RPMI7951 (cell line): Measurements from ENCODE around the gene FADS1. TPM values are rescaled to one million over a fixed set of nuclear protein-coding genes. Genes with fewer than 3 reads are reported as not detected.
A peak's percentile ranks its signal among the peaks of the same experiment; 100 is the strongest.

ENCODE experiments used
- DNase-seq: peaks from one replicate; pipeline ENCODE4 v3.0.0-alpha.2; 2012; ENCODE audit warnings: low read depth
- total RNA-seq: library from RNA; depleted of rRNA; stranded (reverse); fragments of >200 nt; shearing (Covaris generic); gene quantifications from 2 replicates; pipeline ENCODE4 v1.2.3, GENCODE V29; 2014; rRNA removed

Gene FADS1
- total RNA-seq, 1 experiment from 2014 or later: 50.6 TPM

DNA sequence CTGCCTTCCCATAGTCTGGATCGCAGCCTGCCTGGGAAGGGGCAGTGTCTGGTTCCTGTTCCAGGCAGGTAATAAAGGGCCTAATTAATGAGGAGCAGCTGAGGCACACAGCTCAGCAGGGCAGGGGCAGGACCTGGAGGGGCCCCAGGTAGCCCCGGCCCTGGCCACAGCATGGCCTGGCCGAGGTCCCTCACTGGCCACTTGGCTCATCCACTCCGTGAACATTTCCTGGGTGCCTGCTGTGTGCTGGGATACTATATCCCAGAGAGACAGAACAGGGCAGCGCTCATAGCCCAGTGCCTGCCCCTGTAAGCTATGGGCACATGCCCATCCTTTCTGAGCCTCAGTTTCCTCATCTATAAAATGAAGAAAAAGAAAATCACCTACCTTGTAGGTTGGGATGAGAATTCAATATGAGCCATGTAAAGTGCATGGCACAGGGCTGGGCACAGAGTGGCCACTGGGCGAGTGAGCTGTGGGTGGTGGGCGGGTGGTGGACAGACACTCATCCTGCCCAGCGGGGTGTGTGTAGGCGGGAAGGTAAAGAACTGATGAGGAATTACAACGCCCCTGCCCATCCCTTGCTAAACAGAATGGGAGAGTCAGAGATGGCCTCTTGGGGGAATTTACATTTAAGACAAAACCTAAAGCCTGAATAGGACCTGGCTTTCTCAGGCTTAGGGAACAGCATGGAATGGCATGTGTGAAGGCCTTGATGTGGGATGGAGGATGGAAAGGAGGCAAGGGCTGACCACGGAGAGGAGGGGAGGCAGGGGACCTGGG is 55.2 kb downstream of the FADS1 start:
- no peak for DNase-seq

DNA sequence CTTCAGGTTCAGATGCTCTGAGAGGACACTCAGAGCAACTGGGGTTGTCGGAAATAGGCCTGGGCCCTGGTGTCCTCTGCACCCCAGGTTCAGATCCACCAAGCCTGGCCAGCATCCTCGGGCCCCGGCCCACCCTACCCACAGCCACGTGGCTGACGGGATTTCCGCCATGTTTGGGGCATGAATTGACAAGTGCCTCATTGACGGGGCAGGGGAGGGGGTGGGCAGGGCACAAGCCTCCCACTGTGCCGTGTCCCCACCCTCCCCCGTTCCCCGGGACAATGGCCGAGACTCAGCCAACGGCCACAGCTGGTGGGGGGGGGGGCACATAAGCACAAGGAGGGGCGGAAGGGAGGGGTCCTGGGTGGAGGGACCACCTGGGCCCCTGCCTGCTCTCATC is 55.9 kb downstream of the FADS1 start:
- no peak for DNase-seq

DNA sequence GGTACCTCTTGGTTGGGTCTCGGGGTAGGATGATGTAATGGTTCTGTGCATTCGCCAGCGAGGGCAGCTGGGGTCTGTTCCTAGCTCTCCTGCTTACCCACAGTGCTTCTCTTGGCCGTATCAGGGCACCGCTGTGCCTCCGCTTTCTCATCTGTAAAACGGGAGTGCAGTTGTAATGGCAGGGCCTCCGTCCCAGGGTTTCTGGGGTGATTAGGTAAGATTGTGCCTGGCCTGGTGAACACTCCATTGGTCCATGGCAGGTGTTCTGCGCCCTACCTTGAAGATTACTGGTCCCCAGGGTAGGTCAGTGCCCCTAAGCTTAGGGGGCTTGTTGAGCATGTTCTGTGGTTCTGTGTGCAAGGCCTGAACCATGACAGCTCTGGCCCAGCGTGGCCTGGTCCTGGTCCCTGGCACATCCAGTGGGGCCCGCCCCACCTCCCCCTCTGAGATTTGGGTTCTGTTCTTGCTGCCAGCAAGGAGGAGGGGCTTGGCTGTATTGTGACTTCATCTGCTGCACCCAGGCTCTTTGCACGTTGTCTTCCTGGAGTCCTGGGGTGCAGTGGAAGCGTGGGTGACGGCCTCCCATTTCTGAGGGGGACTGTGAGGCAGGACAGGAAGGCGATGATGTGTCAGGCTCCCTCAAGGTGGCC is 59.5 kb downstream of the FADS1 start:
- DNase-seq: no peak

DNA sequence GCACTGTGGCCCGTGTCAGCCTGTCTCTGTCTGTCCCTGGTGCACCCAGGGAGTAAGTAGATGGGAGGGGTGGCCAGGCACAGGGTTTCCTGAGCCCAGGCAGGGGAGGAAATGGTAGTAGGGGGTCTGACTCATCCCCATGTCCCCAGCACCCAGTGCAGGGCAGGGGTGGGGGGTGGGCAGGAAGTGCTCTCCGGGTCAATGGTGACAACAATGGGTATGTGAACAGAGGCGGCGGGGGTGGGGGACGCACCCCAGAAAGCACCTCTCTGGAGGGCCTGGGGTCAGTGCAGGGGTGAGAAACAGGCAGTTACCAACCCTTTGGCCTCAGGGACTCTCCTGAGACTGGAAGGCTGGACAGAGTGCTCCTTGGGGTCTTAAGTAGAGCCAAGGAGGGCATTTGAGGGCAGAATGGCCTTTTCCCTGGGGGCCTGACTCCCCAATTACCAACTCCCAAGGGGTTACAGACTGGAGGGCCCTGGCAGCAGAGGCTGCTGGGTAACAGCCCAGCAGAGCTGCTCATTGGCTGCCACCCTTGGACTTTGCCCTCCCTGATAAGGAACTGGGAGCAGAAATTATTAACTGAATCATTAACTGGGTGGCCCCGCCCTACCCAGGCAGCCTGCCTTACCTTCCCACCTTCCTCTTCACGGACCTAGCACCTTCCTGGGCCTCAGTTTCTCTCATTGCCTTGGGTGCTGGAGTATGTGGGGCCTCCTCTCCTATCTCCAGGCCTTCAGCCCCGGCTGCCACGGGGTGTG is 60.2 kb downstream of the FADS1 start:
- DNase-seq: peak; percentile 9

DNA sequence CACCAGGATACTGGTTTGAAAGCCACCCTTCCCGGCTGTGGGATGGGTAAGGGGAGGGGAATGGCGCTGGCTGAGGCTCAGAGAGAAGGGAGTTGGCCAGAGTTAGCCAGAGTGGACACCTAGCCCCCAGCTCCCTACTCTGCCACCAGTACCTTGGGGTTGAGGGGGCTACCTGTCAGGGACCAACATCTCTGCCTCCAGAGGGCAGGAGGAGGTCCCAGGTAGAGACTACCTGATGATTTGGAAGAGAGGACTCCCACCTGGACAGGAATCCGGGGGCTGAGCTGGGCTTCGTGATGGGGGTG is 60.7 kb downstream of the FADS1 start:
- no peak for DNase-seq

DNA sequence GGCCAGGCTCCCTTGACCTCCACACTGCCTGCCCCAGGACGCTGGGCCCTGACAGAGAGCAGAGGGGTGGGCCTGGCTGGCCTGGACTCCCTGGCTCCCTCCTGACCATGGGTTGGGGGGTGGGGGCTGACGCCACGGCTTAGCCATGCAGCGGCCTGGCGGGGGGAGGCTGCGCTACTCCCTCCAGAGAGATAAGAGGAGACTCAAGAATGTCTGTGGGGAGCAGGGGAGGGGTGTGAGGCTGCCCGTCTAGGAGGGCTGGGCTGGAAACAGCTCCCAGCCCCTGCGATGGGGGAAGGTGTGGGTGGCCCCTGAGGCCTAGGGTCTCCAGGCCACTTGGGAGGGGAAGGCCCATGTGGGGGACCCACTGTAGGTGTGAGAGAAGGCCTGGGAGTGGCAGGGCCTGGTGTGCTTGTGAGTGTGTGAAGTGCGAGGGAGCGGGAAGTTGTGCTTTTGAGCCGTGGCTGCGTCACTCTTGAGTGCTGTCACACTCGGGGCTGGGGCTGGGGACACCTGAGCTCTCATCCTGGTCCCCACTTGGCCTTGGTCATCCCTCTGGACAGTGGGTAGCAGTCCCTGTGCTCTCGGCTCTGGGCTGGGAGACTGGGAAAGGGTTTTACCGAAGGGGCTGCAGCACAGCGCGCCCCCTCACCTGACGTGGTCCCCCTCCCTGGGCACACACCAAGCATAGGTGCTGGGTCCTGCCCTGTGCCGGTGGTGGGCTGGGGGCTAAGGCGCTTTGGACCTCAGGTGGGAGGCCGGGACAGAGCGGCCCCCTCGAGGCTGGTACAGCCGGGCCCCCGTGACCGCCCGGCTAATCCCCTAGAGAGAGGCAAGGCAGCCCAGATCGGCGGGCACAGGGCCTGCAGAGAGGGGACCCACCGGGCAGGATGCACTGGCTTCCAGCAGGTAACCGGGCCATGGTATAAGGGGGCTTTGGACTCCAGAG is 62.0 kb downstream of the FADS1 start:
- DNase-seq: no peak

DNA sequence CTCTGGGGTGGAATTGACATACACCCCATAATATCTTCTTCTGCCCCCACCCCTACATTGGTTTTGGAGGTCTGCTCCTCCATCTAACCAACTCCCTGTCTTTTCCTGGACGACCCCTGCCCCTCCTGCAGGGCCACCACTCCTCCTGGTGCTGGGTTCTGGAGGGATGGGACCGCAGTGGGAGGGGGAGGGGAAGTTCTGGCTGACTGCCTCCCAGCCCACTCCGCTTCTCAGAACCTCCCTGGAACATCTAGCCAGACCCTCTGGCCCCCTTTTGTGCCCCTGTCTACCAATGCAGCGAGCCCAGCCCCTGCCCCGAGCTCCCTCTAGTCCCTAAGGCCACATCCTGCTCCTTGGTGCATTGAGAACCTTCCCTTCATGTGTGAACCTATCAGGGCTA is 63.1 kb downstream of the FADS1 start:
- no peak for DNase-seq

DNA sequence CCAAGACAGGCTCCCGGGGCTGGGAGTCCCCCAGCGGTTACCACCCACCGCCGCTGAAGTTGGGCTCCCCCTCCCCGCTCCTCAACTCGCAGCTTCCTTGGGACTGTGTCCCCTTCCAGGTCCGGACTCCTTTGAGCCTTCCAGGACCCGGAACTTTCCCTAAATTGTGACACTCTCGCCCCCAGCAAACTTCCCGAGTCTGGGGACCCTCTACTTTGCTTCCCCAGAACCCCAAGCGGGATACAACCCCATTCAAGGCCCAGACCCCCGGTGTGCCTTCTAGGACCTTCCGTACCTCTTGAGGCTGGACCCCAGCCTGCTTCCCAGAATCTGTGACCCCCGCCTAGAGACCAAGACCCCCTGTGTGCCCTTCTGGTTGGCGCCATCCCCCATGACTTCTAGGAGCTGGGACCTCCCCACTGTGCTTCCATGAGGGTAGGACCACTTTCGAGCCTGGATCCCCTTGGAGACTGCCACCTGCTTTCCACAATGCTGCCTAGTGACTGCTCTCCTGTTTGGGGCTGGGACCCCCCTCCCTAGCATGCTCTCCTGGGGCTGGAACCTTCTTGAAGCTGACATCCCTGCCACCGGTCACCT is 63.8 kb downstream of the FADS1 start:
- DNase-seq: no peak

DNA sequence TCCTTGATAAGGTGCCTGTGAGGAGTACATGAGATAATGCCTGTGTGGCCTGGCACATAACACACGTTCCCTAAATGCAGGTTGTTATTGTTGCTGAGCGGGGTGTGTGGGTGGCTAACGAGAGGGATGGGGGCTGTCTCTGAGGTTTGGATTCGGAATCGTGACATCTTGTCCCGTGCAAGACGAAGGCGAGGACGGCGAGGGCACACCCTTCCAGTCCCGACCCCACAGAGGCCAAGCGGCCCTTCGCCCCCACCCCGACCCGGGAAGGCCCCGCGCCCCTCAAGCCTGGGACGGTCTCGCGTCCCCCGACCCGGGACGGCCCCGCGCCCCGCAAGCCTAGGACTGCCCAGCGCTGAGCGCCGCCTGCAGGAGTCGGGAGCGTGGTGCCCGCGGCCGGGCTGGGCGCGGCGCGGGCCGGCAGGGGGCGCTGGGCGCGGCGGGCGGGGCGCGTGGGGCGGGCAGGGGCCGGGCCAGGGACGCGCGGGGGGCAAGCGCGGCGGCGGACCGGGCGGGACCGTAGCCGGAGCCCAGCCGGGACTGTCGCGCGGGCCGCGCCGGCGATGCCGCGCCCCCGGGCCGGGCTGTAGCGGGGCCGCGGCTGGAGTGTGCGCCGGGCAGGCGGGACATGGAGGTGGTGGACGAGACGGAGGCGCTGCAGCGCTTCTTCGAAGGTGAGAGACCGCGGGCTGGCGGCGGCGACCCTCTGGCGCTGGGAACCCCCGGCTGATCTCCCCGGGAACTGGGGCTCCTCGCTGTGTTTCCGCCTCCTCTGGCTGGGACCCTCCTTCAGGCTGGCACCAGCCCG is 64.5 kb downstream of the FADS1 start, which contains the start of gene MYRF:
Gene MYRF (plus strand): TSS at position 520 of the 808 bp plus-strand sequence. CDS start 109 bp downstream, at position 629.
- DNase-seq: peak; percentile 10

DNA sequence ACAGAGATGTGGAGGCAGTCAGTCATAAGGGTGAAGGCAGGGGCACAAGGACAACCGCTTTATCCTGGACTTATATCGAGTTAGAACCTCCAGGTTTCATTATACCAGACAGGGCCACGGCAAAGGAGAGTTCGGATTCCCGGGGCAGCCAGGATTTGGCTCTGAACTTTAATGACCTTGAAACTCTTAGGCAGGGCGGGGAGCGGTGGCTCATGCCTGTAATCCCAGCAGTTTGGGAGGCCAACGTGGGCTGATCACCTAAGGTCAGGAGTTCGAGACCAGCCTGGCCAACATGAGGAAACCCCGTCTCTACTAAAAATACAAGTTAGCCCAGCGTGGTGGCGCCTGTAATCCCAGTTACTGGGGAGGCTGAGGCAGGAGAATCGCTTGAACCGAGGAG is 65.4 kb downstream of the FADS1 start:
- DNase-seq: no peak

DNA sequence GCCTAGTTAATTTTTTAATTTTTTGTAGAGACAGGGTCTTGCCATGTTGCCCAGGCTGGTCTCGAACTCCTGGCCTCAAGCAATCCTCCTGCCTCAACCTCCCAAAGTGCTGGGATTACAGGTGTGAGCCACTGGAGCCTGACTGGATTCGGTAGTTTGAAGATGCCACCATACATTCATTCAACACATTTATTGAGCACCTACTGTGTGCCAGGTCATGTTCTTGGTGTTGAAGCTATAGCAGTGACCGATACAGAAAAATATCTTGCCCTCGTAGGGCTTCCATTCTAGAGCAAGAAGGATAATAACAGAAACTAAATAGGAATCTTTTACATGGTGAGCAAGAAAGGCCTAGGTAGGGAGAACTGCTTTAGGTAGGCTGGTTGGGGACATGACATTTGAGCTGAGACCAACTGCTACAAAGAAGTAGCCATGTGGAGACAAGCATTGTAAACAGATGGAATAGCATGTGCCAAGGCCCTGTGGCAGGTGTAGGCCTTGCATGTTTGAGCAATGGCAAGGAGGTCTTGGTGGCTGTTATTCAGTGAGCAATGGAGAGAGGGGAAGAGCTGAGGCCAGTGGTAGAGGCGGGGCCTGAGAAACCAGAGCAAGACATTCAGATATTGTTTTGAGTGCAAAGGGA is 66.1 kb downstream of the FADS1 start:
- no peak for DNase-seq

Other genes starting within 250 kb of the FADS1 start
- gene SYT7, start 235.9 kb downstream of the FADS1 start, total RNA-seq: 0.29 and 0.48 TPM in 2 replicates
- 0.78 and 0.96 TPM in 2 replicates for gene DAGLA, start 136.6 kb downstream of the FADS1 start, total RNA-seq
- gene MYRF, start 64.4 kb downstream of the FADS1 start, total RNA-seq: 0.10 and 0.12 TPM in 2 replicates
- gene TMEM258, start 24.4 kb downstream of the FADS1 start, total RNA-seq: 158 and 203 TPM in 2 replicates
- 75.8 and 97.4 TPM in 2 replicates for gene FEN1, start 24.1 kb downstream of the FADS1 start, total RNA-seq
- gene FADS2, start 11.3 kb upstream of the FADS1 start, total RNA-seq: 42.3 and 48.8 TPM in 2 replicates
- gene FADS3, start 74.5 kb upstream of the FADS1 start, total RNA-seq: 60.9 and 65.1 TPM in 2 replicates
- gene RAB3IL1, start 100.6 kb upstream of the FADS1 start, total RNA-seq: 0.84 and 1.7 TPM in 2 replicates
- 0.10 and 0.12 TPM in 2 replicates for gene BEST1, start 133.3 kb upstream of the FADS1 start, total RNA-seq
- 726 and 869 TPM in 2 replicates for gene FTH1, start 150.6 kb upstream of the FADS1 start, total RNA-seq